ENCODE data around the gene MAT2A. TPM values are rescaled to one million over a fixed set of nuclear protein-coding genes. Genes with fewer than 3 reads are reported as not detected.

The MAT2A gene
- total and polyA plus RNA-seq, 10 of the 15 experiments (the other 5 are each of a cell fraction or from before 2014, with no cell fraction given), result 97.6 to 408 (median 290) TPM

DNA sequence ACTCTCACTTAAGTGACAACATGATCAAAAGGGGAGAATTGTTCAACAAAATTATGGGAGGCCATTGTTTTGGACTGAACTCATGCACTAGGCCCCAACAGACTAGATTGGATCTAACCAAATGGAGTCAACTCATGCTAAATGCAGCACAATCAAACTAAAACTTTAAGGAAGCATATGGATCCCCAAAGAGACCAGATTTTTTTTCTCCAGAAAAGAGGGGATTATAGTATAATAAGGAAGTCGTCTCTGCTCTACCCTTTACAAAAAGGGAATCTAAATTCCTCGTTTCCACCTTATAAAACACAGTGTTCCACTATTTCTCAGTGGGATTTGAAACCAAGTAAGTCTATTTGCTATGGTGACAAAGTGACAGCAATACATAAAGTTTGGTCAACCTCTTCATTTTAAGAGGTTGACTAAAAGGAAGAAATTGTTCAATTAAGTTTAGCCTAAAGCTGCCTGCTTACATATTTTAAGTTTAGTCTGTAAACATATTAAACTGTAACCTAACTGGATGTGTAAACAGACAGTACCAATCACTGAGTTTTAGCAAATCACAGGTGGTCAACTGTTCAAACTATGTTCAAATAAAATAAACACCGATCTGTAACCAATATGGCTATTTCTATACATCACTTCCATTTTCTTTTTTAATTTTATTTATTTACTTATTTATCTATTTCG is 40.9 kb upstream of the MAT2A start:
- SMC1A ChIA-PET (ENCODE audit: uncharacterized antibody, unreplicated experiment), result interaction anchor here (1.6 kb wide), 1 partner anchor 28 kb away, joined by 3 read pairs; no protein-coding TSS in a partner anchor

DNA sequence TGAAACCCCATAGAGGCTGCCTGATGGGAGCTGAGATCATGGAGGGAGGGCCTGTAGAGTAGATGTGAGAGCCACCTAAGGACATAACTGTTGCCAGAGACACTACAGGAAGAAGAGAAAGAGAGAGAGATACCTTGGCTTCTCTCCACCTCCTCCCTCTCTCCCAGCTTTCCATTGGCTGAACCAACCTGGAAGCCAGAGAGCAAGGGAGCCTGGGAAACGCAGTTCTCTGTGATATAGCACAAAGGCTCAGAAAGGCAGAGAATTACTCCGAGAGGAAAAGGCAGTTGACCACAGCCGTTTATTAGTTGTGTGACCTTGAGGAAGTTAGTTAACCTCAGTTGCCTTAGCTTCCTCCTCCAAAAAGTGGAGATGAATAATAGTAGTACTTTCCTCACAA is 37.7 kb upstream of the MAT2A start:
- H3K79me2 ChIP-seq (ENCODE audit: control insufficient read depth, insufficient read depth, low read length), result no peaks in the 10 kb centered on the region
- no peaks in the 10 kb centered on the region for H3K9me3 ChIP-seq (replicated peaks; ENCODE audit: control insufficient read depth, insufficient read depth, low read length)
- in situ Hi-C loops (cut with MboI), result no loop called here
- no peak overlapping the region for H3K4me2 ChIP-seq (ENCODE audit: control insufficient read depth, insufficient read depth)
- intact Hi-C loops (cut with micrococcal nuclease; ENCODE audit: unreplicated experiment), result no loop called here
- FAIRE-seq, result no peak
- H3K4me3 ChIP-seq, result no peak overlapping the region
- ChIA-PET RAD21 (ENCODE audit: unreplicated experiment) (interaction anchor here (0.5 to 0.9 kb wide), 2 partner anchors 82 to 271 kb away, joined by 3 to 4 read pairs; partner anchors contain the start of gene SH2D6), CTCF (interaction anchor here (1.0 kb wide), 1 partner anchor 10 kb away, joined by 3 read pairs; no protein-coding TSS in a partner anchor), POLR2A (interaction anchor here (0.6 kb wide), 1 partner anchor 556 kb away, joined by 4 read pairs; no protein-coding TSS in a partner anchor), SMC1A (ENCODE audit: uncharacterized antibody, unreplicated experiment) (interaction anchor here (1.3 kb wide), 1 partner anchor 39 kb away, joined by 4 read pairs; no protein-coding TSS in a partner anchor)
- no peak overlapping the region for H3K27ac ChIP-seq (ENCODE audit: control insufficient read depth, insufficient read depth)
- H3K4me1 ChIP-seq (ENCODE audit: control insufficient read depth, insufficient read depth, low read length), result no peaks in the 10 kb centered on the region
- no peak for DNase-seq (ENCODE audit: low read depth, low spot score)
- 8% methylated on average over 3 of the region's 3 CpGs for WGBS (ENCODE audit: insufficient coverage, insufficient replicate concordance, low lambda C conversion rate, missing lambda C conversion rate)
- BruUV-seq (replicated peaks), result no TSS peak
- TF ChIP-seq, protein P1, sequence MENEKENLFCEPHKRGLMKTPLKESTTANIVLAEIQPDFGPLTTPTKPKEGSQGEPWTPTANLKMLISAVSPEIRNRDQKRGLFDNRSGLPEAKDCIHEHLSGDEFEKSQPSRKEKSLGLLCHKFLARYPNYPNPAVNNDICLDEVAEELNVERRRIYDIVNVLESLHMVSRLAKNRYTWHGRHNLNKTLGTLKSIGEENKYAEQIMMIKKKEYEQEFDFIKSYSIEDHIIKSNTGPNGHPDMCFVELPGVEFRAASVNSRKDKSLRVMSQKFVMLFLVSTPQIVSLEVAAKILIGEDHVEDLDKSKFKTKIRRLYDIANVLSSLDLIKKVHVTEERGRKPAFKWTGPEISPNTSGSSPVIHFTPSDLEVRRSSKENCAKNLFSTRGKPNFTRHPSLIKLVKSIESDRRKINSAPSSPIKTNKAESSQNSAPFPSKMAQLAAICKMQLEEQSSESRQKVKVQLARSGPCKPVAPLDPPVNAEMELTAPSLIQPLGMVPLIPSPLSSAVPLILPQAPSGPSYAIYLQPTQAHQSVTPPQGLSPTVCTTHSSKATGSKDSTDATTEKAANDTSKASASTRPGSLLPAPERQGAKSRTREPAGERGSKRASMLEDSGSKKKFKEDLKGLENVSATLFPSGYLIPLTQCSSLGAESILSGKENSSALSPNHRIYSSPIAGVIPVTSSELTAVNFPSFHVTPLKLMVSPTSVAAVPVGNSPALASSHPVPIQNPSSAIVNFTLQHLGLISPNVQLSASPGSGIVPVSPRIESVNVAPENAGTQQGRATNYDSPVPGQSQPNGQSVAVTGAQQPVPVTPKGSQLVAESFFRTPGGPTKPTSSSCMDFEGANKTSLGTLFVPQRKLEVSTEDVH (IDR thresholded peaks at IDR 0.05; ENCODE audit: low read depth, partially characterized antibody), result no peak
- TF ChIP-seq TCF12 (IDR thresholded peaks at IDR 0.05; ENCODE audit: low read depth, low read length) (no peak), WRNIP1 (IDR thresholded peaks at IDR 0.05; ENCODE audit: borderline replicate concordance, low read depth, low read length) (no peak), RUNX3 (IDR thresholded peaks at IDR 0.05; ENCODE audit: low read length) (no peak)
- TF ChIP-seq, protein P2, sequence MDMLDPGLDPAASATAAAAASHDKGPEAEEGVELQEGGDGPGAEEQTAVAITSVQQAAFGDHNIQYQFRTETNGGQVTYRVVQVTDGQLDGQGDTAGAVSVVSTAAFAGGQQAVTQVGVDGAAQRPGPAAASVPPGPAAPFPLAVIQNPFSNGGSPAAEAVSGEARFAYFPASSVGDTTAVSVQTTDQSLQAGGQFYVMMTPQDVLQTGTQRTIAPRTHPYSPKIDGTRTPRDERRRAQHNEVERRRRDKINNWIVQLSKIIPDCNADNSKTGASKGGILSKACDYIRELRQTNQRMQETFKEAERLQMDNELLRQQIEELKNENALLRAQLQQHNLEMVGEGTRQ (IDR thresholded peaks at IDR 0.05; ENCODE audit: borderline replicate concordance, low read depth, low read length), result no peak
- no peaks in the 10 kb centered on the region for H3K27me3 ChIP-seq (replicated peaks in 1 of 2; ENCODE audit: control insufficient read depth in 2 of 2, insufficient read depth in 2 of 2, low read length in 1 of 2)
- H3K9ac ChIP-seq (ENCODE audit: control insufficient read depth, insufficient read depth, low read length), result no peak overlapping the region
- no peak overlapping the region for H2AFZ ChIP-seq (ENCODE audit: control insufficient read depth, low read depth, low read length)
- H3K36me3 ChIP-seq (ENCODE audit: control insufficient read depth in 2 of 2, insufficient read depth in 2 of 2, low read length in 1 of 2), result no peaks in the 10 kb centered on the region
- no peaks in the 10 kb centered on the region for H4K20me1 ChIP-seq (ENCODE audit: control insufficient read depth, insufficient read depth)
- no peak for ATAC-seq

More for the DNA sequence above, 40.9 kb upstream of the MAT2A start:
- TF ChIP-seq EP300 (IDR thresholded peaks at IDR 0.05; ENCODE audit: borderline replicate concordance in 1 of 2, control insufficient read depth in 1 of 2, low read depth in 2 of 2, low read length in 2 of 2) (no peak), MTA2 (IDR thresholded peaks at IDR 0.05; ENCODE audit: low read depth) (peak; percentile 33; the same call in 1 of the 2 replicates)
- DNase-seq (ENCODE audit: low read depth, low spot score), result no peak
- H3K27me3 ChIP-seq (replicated peaks in 1 of 2; ENCODE audit: control insufficient read depth in 2 of 2, insufficient read depth in 2 of 2, low read length in 1 of 2), result no peaks in the 10 kb centered on the region
- FAIRE-seq, result no peak
- in situ Hi-C loops (cut with MboI) (no loop called here), intact Hi-C loops (cut with micrococcal nuclease; ENCODE audit: unreplicated experiment) (no loop called here)
- H3K4me2 ChIP-seq (ENCODE audit: control insufficient read depth, insufficient read depth), result no peak overlapping the region
- ChIA-PET CTCF (no interaction called here), RAD21 (ENCODE audit: unreplicated experiment) (no interaction called here), POLR2A (no interaction called here)
- no peak for ATAC-seq
- H3K4me1 ChIP-seq (ENCODE audit: control insufficient read depth, insufficient read depth, low read length), result no peaks in the 10 kb centered on the region
- no peaks in the 10 kb centered on the region for H4K20me1 ChIP-seq (ENCODE audit: control insufficient read depth, insufficient read depth)
- WGBS (ENCODE audit: insufficient coverage, insufficient replicate concordance, low lambda C conversion rate, missing lambda C conversion rate), result 34% methylated on average over 4 of the region's 4 CpGs
- H3K79me2 ChIP-seq (ENCODE audit: control insufficient read depth, insufficient read depth, low read length), result no peaks in the 10 kb centered on the region
- no peak overlapping the region for H2AFZ ChIP-seq (ENCODE audit: control insufficient read depth, low read depth, low read length)
- no peak overlapping the region for H3K9ac ChIP-seq (ENCODE audit: control insufficient read depth, insufficient read depth, low read length)
- H3K27ac ChIP-seq (ENCODE audit: control insufficient read depth, insufficient read depth), result no peak overlapping the region
- H3K36me3 ChIP-seq (ENCODE audit: control insufficient read depth in 2 of 2, insufficient read depth in 2 of 2, low read length in 1 of 2), result no peaks in the 10 kb centered on the region
- no TSS peak for BruUV-seq (replicated peaks)
- no peaks in the 10 kb centered on the region for H3K9me3 ChIP-seq (replicated peaks; ENCODE audit: control insufficient read depth, insufficient read depth, low read length)
- H3K4me3 ChIP-seq, result no peak overlapping the region
